ENCODE measurements around the gene PUS1. TPM values are rescaled to one million over a fixed set of nuclear protein-coding genes. Genes with fewer than 3 reads are reported as not detected.

The PUS1 gene
- total RNA-seq, 4 donors from 2014 or later, result 8.3 to 44.1 (median 15.6) TPM

GRCh38 chr12:131904346-131904745 is 24.7 kb upstream of the PUS1 start:
- Histone ChIP-seq H3K4me1 (peaks cover 0 to 46% (median 11%) of the 10 kb centered on the region in 4 donors), H3K36me3 (peaks cover 0 to 40% (median 4%) of the 10 kb centered on the region in 3 donors), H3K27ac (no peak overlapping the region), H3K9me3 (no peaks in the 10 kb centered on the region), H3K27me3 (no peaks in the 10 kb centered on the region), H3K4me3 (no peak overlapping the region)
- TF ChIP-seq EP300 (IDR thresholded peaks at IDR 0.05) (no peak), POLR2A (IDR thresholded peaks at IDR 0.05) (no peak), CTCF (IDR thresholded peaks at IDR 0.05) (no peak)
- DNase-seq (ENCODE audit: low spot score in 2 of 2), result no peak
- 80% methylated on average over 4 of the region's 5 CpGs; no CpG with 5 or more reads in 1 of the 2 donors for WGBS, 2 donors

- no peak for DNase-seq (ENCODE audit: low spot score in 2 of 2)
- peaks cover 0 to 44% (median 11%) of the 10 kb centered on the region in 3 donors for H3K36me3 ChIP-seq
- 79 to 81% methylated on average over 9 to 13 of the region's 13 CpGs for WGBS, 2 donors
Measured at GRCh38 chr12:131905081-131905629, 23.9 kb upstream of the PUS1 start.

GRCh38 chr12:131905630-131906091 is 23.4 kb upstream of the PUS1 start:
- Histone ChIP-seq H3K27ac (no peak overlapping the region), H3K4me1 (peaks cover 0 to 39% (median 11%) of the 10 kb centered on the region in 4 donors)
- 87 to 93% methylated on average over 14 of the region's 15 CpGs for WGBS, 2 donors

More at GRCh38 chr12:131905081-131905629, 23.9 kb upstream of the PUS1 start:
- peaks cover 0 to 44% (median 11%) of the 10 kb centered on the region in 4 donors for H3K4me1 ChIP-seq
- TF ChIP-seq CTCF (IDR thresholded peaks at IDR 0.05), result no peak
- no peak for TF ChIP-seq POLR2A (IDR thresholded peaks at IDR 0.05)
- no peak for TF ChIP-seq EP300 (IDR thresholded peaks at IDR 0.05)
- no peak overlapping the region for H3K27ac ChIP-seq
- H3K4me3 ChIP-seq, result no peak overlapping the region
- H3K27me3 ChIP-seq, result no peaks in the 10 kb centered on the region
- no peaks in the 10 kb centered on the region for H3K9me3 ChIP-seq

GRCh38 chr12:131907379-131908091 is 21.5 kb upstream of the PUS1 start:
- no peak overlapping the region for H3K4me3 ChIP-seq
- H3K9me3 ChIP-seq, result no peaks in the 10 kb centered on the region
- H3K27ac ChIP-seq, result no peak overlapping the region
- WGBS, 2 donors, result 93% methylated on average over 22 of the region's 31 CpGs
- TF ChIP-seq POLR2A (IDR thresholded peaks at IDR 0.05) (no peak), EP300 (IDR thresholded peaks at IDR 0.05) (no peak), CTCF (IDR thresholded peaks at IDR 0.05) (no peak)
- H3K27me3 ChIP-seq, result no peaks in the 10 kb centered on the region
- H3K36me3 ChIP-seq, result peaks cover 0 to 62% (median 25%) of the 10 kb centered on the region in 3 donors
- peaks cover 0 to 33% (median 7%) of the 10 kb centered on the region in 4 donors for H3K4me1 ChIP-seq
- no peak for DNase-seq (ENCODE audit: low spot score in 2 of 2)

More at GRCh38 chr12:131905630-131906091, 23.4 kb upstream of the PUS1 start:
- Histone ChIP-seq H3K36me3 (peaks cover 0 to 47% (median 11%) of the 10 kb centered on the region in 3 donors), H3K4me3 (no peak overlapping the region), H3K27me3 (no peaks in the 10 kb centered on the region), H3K9me3 (no peaks in the 10 kb centered on the region)
- DNase-seq (ENCODE audit: low spot score in 2 of 2), result no peak
- TF ChIP-seq POLR2A (IDR thresholded peaks at IDR 0.05), result no peak
- no peak for TF ChIP-seq CTCF (IDR thresholded peaks at IDR 0.05)
- no peak for TF ChIP-seq EP300 (IDR thresholded peaks at IDR 0.05)
